ENCODE measurements around the gene DNAJB8.
A peak's percentile ranks its signal among the peaks of the same experiment; 100 is the strongest.

Gene DNAJB8

GRCh38 chr3:128435058-128435457 lies 31.6 kb downstream of the DNAJB8 start:
- Mint-ChIP-seq H3K27ac (no peak overlapping the region), H3K4me1 (peaks cover 11% of the 10 kb centered on the region), H3K9me3 (no peaks in the 10 kb centered on the region), H3K4me3 (no peak overlapping the region), H3K36me3 (peaks cover 8% of the 10 kb centered on the region)
- no peak for DNase-seq (ENCODE audit: low spot score in 2 of 2)
- no peak for ATAC-seq

GRCh38 chr3:128434524-128434923 lies 32.2 kb downstream of the DNAJB8 start:
- H3K27ac Mint-ChIP-seq, result no peak overlapping the region
- H3K4me1 Mint-ChIP-seq, result peaks cover 11% of the 10 kb centered on the region
- peaks cover 8% of the 10 kb centered on the region for H3K36me3 Mint-ChIP-seq
- DNase-seq (ENCODE audit: low spot score in 2 of 2) (no peak), ATAC-seq (no peak)
- no peak overlapping the region for H3K4me3 Mint-ChIP-seq
- H3K9me3 Mint-ChIP-seq, result no peaks in the 10 kb centered on the region

GRCh38 chr3:128433837-128434165 lies 32.9 kb downstream of the DNAJB8 start:
- H3K27ac Mint-ChIP-seq, result no peak overlapping the region
- ATAC-seq (no peak), DNase-seq (ENCODE audit: low spot score in 2 of 2) (no peak)
- no peak overlapping the region for H3K4me3 Mint-ChIP-seq
- peaks cover 8% of the 10 kb centered on the region for H3K36me3 Mint-ChIP-seq
- no peaks in the 10 kb centered on the region for H3K9me3 Mint-ChIP-seq
- peaks cover 11% of the 10 kb centered on the region for H3K4me1 Mint-ChIP-seq

GRCh38 chr3:128432971-128433836 lies 33.5 kb downstream of the DNAJB8 start:
- DNase-seq (ENCODE audit: low spot score in 2 of 2), result no peak
- peaks cover 11% of the 10 kb centered on the region for H3K4me1 Mint-ChIP-seq
- H3K9me3 Mint-ChIP-seq, result no peaks in the 10 kb centered on the region
- H3K36me3 Mint-ChIP-seq, result peaks cover 8% of the 10 kb centered on the region
- ATAC-seq, result no peak
- no peak overlapping the region for H3K4me3 Mint-ChIP-seq
- no peak overlapping the region for H3K27ac Mint-ChIP-seq

GRCh38 chr3:128432301-128432970 lies 34.3 kb downstream of the DNAJB8 start:
- Mint-ChIP-seq H3K9me3 (no peaks in the 10 kb centered on the region), H3K4me1 (peaks cover 11% of the 10 kb centered on the region), H3K27ac (no peak overlapping the region), H3K4me3 (peak overlapping the region; percentile 32), H3K36me3 (peaks cover 8% of the 10 kb centered on the region)
- ATAC-seq (no peak), DNase-seq (ENCODE audit: low spot score in 2 of 2) (no peak)

- no peak for ATAC-seq
- H3K4me1 Mint-ChIP-seq, result peaks cover 11% of the 10 kb centered on the region
- H3K36me3 Mint-ChIP-seq, result peaks cover 8% of the 10 kb centered on the region
- no peak for DNase-seq (ENCODE audit: low spot score in 2 of 2)
- no peaks in the 10 kb centered on the region for H3K9me3 Mint-ChIP-seq
- peak overlapping the region; percentile 32 for H3K4me3 Mint-ChIP-seq
- no peak overlapping the region for H3K27ac Mint-ChIP-seq
Measured at GRCh38 chr3:128431803-128432300, 34.8 kb downstream of the DNAJB8 start.

GRCh38 chr3:128430731-128431130 lies 36.0 kb downstream of the DNAJB8 start:
- peaks cover 11% of the 10 kb centered on the region for H3K4me1 Mint-ChIP-seq
- no peak overlapping the region for H3K4me3 Mint-ChIP-seq
- DNase-seq (ENCODE audit: low spot score in 2 of 2), result no peak
- no peaks in the 10 kb centered on the region for H3K9me3 Mint-ChIP-seq
- H3K36me3 Mint-ChIP-seq, result peaks cover 8% of the 10 kb centered on the region
- no peak overlapping the region for H3K27ac Mint-ChIP-seq
- no peak for ATAC-seq

- ATAC-seq (no peak), DNase-seq (ENCODE audit: low spot score in 2 of 2) (no peak)
- Mint-ChIP-seq H3K27ac (no peak overlapping the region), H3K9me3 (no peaks in the 10 kb centered on the region), H3K4me1 (peaks cover 11% of the 10 kb centered on the region), H3K4me3 (no peak overlapping the region), H3K36me3 (peaks cover 8% of the 10 kb centered on the region)
Measured at GRCh38 chr3:128430301-128430700, 36.4 kb downstream of the DNAJB8 start.

- H3K27ac Mint-ChIP-seq, result no peak overlapping the region
- H3K9me3 Mint-ChIP-seq, result no peaks in the 10 kb centered on the region
- no peak overlapping the region for H3K4me3 Mint-ChIP-seq
- peaks cover 11% of the 10 kb centered on the region for H3K4me1 Mint-ChIP-seq
- H3K36me3 Mint-ChIP-seq, result peaks cover 8% of the 10 kb centered on the region
- no peak for DNase-seq (ENCODE audit: low spot score in 2 of 2)
- no peak for ATAC-seq
Measured at GRCh38 chr3:128429751-128430150, 36.9 kb downstream of the DNAJB8 start.

GRCh38 chr3:128429275-128429674 lies 37.4 kb downstream of the DNAJB8 start:
- no peaks in the 10 kb centered on the region for H3K9me3 Mint-ChIP-seq
- no peak overlapping the region for H3K27ac Mint-ChIP-seq
- H3K4me3 Mint-ChIP-seq, result no peak overlapping the region
- peaks cover 11% of the 10 kb centered on the region for H3K4me1 Mint-ChIP-seq
- ATAC-seq, result no peak
- no peak for DNase-seq (ENCODE audit: low spot score in 2 of 2)
- peaks cover 8% of the 10 kb centered on the region for H3K36me3 Mint-ChIP-seq

- Mint-ChIP-seq H3K4me3 (no peak overlapping the region), H3K27ac (no peak overlapping the region)
- no peak for ATAC-seq
Measured at GRCh38 chr3:128427872-128428822, 38.5 kb downstream of the DNAJB8 start.

GRCh38 chr3:128427175-128427857 lies 39.4 kb downstream of the DNAJB8 start:
- H3K4me3 Mint-ChIP-seq, result no peak overlapping the region
- no peaks in the 10 kb centered on the region for H3K9me3 Mint-ChIP-seq
- ATAC-seq, result no peak
- no peak overlapping the region for H3K27ac Mint-ChIP-seq
- no peak for DNase-seq (ENCODE audit: low spot score in 2 of 2)
- H3K36me3 Mint-ChIP-seq, result peaks cover 7% of the 10 kb centered on the region
- peaks cover 9% of the 10 kb centered on the region for H3K4me1 Mint-ChIP-seq

More at GRCh38 chr3:128427872-128428822, 38.5 kb downstream of the DNAJB8 start:
- Mint-ChIP-seq H3K4me1 (peaks cover 11% of the 10 kb centered on the region), H3K36me3 (peaks cover 8% of the 10 kb centered on the region), H3K9me3 (no peaks in the 10 kb centered on the region)
- DNase-seq (ENCODE audit: low spot score in 2 of 2), result no peak

GRCh38 chr3:128426128-128426921 lies 40.4 kb downstream of the DNAJB8 start:
- ATAC-seq, result peak; percentile 83
- DNase-seq (ENCODE audit: low spot score in 2 of 2), result peak; percentile 75 to 84
- Mint-ChIP-seq H3K36me3 (no peaks in the 10 kb centered on the region), H3K4me1 (no peaks in the 10 kb centered on the region), H3K9me3 (no peaks in the 10 kb centered on the region), H3K4me3 (no peak overlapping the region), H3K27ac (no peak overlapping the region)

GRCh38 chr3:128425846-128426127 lies 40.9 kb downstream of the DNAJB8 start:
- DNase-seq (ENCODE audit: low spot score in 2 of 2) (no peak), ATAC-seq (no peak)
- Mint-ChIP-seq H3K27ac (no peak overlapping the region), H3K36me3 (no peaks in the 10 kb centered on the region), H3K4me3 (no peak overlapping the region), H3K4me1 (no peaks in the 10 kb centered on the region), H3K9me3 (no peaks in the 10 kb centered on the region)
